HL-60 (cell line): Measurements from ENCODE around the gene PCTP.

ENCODE experiments used
- CTCF ChIP-seq: IDR thresholded peaks from one replicate; pipeline ENCODE4 v1.5.1; 2011; ENCODE audit warnings: low read length, control low read depth, inconsistent platforms; ENCODE audit not compliant: insufficient read depth
- GABPA ChIP-seq: IDR thresholded peaks from 2 replicates; pipeline ENCODE4 v1.6.1; 2012; ENCODE audit warnings: low read depth
- POLR2AphosphoS5 ChIP-seq: IDR thresholded peaks from 2 replicates; pipeline ENCODE4 v1.6.1; 2012; ENCODE audit warnings: low read depth
- REST ChIP-seq: IDR thresholded peaks from 2 replicates; pipeline ENCODE4 v1.6.1; 2012; ENCODE audit warnings: low read depth; ENCODE audit not compliant: insufficient replicate concordance
- SPI1 ChIP-seq: IDR thresholded peaks from 2 replicates; pipeline ENCODE4 v1.6.1; 2012; ENCODE audit warnings: low read depth, mild to moderate bottlenecking, borderline replicate concordance

GRCh38 chr17:55735731-55736405 is 15.0 kb upstream of the PCTP start:
- TF ChIP-seq CTCF: peak; percentile 57
- no peak for TF ChIP-seq REST
- TF ChIP-seq POLR2AphosphoS5: no peak
- no peak for TF ChIP-seq GABPA
- TF ChIP-seq SPI1: peak; percentile 68; the same call in 1 of the 2 replicates
